Measurements from ENCODE around the gene CNTN4.

DNA sequence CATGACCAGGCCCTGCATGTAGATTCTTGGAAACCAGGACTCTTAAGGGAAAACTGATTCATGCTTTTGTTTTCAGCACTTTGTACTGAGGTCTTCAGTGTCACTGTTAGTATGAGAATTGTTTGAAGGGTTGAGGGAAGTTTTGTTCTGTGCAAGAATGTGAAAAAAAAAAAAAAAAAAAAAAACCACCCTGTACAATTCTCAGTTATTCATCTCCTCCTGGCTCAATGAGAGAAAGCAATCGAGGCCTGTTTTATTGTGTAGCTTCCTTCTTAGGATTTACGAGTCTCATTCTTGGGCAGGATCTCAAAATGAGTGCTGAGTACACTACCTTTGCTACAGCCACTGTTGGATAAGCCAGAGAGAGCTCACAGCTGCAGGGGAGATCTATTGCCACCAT lies 469.5 kb downstream of the CNTN4 start:
- TF ChIP-seq, protein P1, sequence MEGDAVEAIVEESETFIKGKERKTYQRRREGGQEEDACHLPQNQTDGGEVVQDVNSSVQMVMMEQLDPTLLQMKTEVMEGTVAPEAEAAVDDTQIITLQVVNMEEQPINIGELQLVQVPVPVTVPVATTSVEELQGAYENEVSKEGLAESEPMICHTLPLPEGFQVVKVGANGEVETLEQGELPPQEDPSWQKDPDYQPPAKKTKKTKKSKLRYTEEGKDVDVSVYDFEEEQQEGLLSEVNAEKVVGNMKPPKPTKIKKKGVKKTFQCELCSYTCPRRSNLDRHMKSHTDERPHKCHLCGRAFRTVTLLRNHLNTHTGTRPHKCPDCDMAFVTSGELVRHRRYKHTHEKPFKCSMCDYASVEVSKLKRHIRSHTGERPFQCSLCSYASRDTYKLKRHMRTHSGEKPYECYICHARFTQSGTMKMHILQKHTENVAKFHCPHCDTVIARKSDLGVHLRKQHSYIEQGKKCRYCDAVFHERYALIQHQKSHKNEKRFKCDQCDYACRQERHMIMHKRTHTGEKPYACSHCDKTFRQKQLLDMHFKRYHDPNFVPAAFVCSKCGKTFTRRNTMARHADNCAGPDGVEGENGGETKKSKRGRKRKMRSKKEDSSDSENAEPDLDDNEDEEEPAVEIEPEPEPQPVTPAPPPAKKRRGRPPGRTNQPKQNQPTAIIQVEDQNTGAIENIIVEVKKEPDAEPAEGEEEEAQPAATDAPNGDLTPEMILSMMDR (IDR thresholded peaks at IDR 0.05), result no peak
- TF ChIP-seq POLR2A (IDR thresholded peaks at IDR 0.05), result no peak

All from right lobe of liver (tissue), 4 donors.